Fibroblast of peridontal ligament (primary cell): ENCODE data around the gene PLSCR2.
A peak's percentile ranks its signal among the peaks of the same experiment; 100 is the strongest.
"Not testable (repeated sequence)": the region's sequence is repeated elsewhere in the genome, so short reads cannot be mapped to it uniquely, and the experiment has no call there.

Source experiments
- DNase-seq: peaks from one replicate; pipeline ENCODE4 v3.0.0-alpha.2; 2010; ENCODE audit errors: extremely low read depth

The PLSCR2 gene

GRCh38 chr3:146416366-146416765 lies 53.0 kb downstream of the PLSCR2 start:
- no peak for DNase-seq

GRCh38 chr3:146414010-146414409 lies 55.4 kb downstream of the PLSCR2 start:
- DNase-seq, result no peak

GRCh38 chr3:146412711-146413110 lies 56.6 kb downstream of the PLSCR2 start:
- not testable (repeated sequence) for DNase-seq

GRCh38 chr3:146407956-146408355 lies 61.4 kb downstream of the PLSCR2 start:
- DNase-seq, result no peak

- DNase-seq, result peak; percentile 72
These were observed 64.9 kb downstream of the PLSCR2 start for GRCh38 chr3:146404436-146404835.

- no peak for DNase-seq
These were observed 65.6 kb downstream of the PLSCR2 start for GRCh38 chr3:146403792-146404191.

GRCh38 chr3:146396792-146397191 lies 72.6 kb downstream of the PLSCR2 start:
- DNase-seq, result no peak

- DNase-seq, result no peak
These were observed 74.2 kb downstream of the PLSCR2 start for GRCh38 chr3:146395164-146395563.

GRCh38 chr3:146390957-146391356 lies 78.4 kb downstream of the PLSCR2 start:
- DNase-seq, result peak; percentile 97

- peak; percentile 10 for DNase-seq
These were observed 79.2 kb downstream of the PLSCR2 start for GRCh38 chr3:146390006-146390772.

GRCh38 chr3:146387566-146387965 lies 81.8 kb downstream of the PLSCR2 start:
- DNase-seq, result no peak

- DNase-seq, result no peak
These were observed 82.4 kb downstream of the PLSCR2 start for GRCh38 chr3:146386936-146387335.

GRCh38 chr3:146384786-146385185 lies 84.6 kb downstream of the PLSCR2 start:
- no peak for DNase-seq
